Fibroblast of mammary gland (primary cell): Measurements from ENCODE around the gene FBXW8.

ENCODE experiments used
- DNase-seq: peaks from one replicate; pipeline ENCODE4 v3.0.0-alpha.2; 2010; ENCODE audit warnings: low read depth
- H3K4me3 ChIP-seq: 2 replicates; pipeline ENCODE4 v1.5.1; 2011; ENCODE audit warnings: low read depth, mild to moderate bottlenecking, low read length, moderate library complexity; ENCODE audit not compliant: control insufficient read depth
- CTCF ChIP-seq: conservative IDR thresholded peaks from 2 replicates; pipeline ENCODE4 v1.5.1; 2011; ENCODE audit warnings: low read depth, low read length, inconsistent platforms; ENCODE audit not compliant: control insufficient read depth, insufficient read depth

The FBXW8 gene

GRCh38 chr12:117025481-117026151, 114.9 kb downstream of the FBXW8 start:
- DNase-seq = peak; percentile 65
- H3K4me3 ChIP-seq = no peak overlapping the region
- peak; percentile 79 for TF ChIP-seq CTCF

GRCh38 chr12:117026343-117026742, 115.6 kb downstream of the FBXW8 start:
- no peak for TF ChIP-seq CTCF
- no peak for DNase-seq
- H3K4me3 ChIP-seq = no peak overlapping the region

GRCh38 chr12:117026921-117027250, 116.1 kb downstream of the FBXW8 start:
- H3K4me3 ChIP-seq = no peak overlapping the region
- TF ChIP-seq CTCF = no peak
- DNase-seq = no peak

GRCh38 chr12:117027251-117028086, 116.7 kb downstream of the FBXW8 start:
- H3K4me3 ChIP-seq = no peak overlapping the region
- TF ChIP-seq CTCF = no peak
- no peak for DNase-seq

GRCh38 chr12:117028254-117028653, 117.5 kb downstream of the FBXW8 start:
- no peak overlapping the region for H3K4me3 ChIP-seq
- TF ChIP-seq CTCF = no peak
- no peak for DNase-seq

GRCh38 chr12:117030187-117030900, 119.6 kb downstream of the FBXW8 start:
- no peak overlapping the region for H3K4me3 ChIP-seq
- TF ChIP-seq CTCF = no peak
- no peak for DNase-seq
